HG02981 (cell line): ENCODE measurements around the gene AIDA.
"Not testable (repeated sequence)": the region's sequence is repeated elsewhere in the genome, so short reads cannot be mapped to it uniquely, and the experiment has no call there.

Experiments used
- ATAC-seq: cut with Tn5 transposase; IDR thresholded peaks from one replicate; pipeline ENCODE4 v1.9.1; 2021; ENCODE audit warnings: mild to moderate bottlenecking, moderate library complexity; ENCODE audit not compliant: unreplicated experiment

Gene AIDA

DNA sequence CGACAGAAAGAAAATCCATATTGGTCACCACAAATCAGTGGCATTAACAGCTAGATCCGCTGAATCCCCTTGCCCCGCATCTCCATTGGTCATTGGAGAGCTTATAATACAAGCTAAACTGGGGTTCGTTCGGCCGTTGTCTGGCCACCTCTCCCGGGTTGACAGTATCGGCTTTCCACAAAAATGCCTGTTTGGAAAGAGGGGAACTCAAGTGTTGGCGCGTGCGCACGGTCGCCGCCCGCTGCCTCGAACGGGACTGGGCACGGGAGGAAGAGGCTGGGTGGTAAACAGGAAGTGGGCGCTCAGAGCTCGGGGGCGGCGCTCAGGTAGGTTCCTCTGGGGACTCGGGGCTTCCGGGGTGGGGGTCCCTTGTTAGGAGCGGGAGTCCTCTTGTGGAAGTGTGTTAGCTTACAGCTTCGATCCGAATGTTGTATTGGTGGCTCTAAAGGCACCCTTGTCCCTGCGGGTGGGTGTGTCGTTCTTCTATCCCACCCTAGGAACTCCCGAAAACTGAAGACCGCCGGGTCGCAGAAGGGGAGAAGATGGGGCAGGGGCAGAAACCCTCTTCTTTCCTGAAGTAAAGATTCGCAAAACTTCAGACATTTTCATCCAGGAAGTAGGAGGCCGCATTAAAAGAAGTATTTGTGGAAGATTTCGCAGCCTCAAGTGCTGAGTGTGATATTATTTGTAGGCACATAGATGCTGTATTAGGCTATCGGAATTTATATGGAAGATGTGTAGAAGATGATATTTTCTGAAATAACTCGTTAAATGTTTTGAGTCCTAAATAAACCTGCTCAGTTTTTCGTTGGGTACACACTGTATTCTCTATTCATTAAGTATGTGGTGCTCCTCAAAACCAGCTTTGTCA lies 1.0 kb upstream of the AIDA start:
- peak; percentile 68 for ATAC-seq

GRCh38 chr1:222711319-222712252 lies 705 bp downstream of the AIDA start:
- ATAC-seq = peak; percentile 28

DNA sequence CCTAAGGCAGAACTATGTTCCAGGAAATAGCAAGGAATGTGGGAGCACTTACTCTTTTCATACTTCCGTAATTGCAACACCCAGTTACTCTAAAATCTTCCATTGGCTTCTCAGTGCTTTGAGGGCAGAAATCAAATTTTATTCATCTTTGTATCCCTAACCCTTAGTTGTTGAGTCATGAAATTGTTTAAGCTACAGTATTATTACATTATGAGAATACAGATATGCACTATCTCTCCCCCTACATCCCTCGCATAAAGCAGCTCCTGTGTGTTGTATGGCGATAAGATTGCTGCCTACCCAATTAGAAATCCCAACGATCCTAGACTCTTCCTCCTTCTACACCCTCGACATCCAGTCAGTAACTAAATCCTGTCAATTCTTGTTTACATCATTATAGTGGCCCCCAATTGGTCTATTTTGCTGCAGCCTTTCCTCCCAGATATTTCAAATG lies 2.6 kb downstream of the AIDA start:
- ATAC-seq = no peak

- no peak for ATAC-seq
These were observed 5.5 kb downstream of the AIDA start for GRCh38 chr1:222706815-222707214.

DNA sequence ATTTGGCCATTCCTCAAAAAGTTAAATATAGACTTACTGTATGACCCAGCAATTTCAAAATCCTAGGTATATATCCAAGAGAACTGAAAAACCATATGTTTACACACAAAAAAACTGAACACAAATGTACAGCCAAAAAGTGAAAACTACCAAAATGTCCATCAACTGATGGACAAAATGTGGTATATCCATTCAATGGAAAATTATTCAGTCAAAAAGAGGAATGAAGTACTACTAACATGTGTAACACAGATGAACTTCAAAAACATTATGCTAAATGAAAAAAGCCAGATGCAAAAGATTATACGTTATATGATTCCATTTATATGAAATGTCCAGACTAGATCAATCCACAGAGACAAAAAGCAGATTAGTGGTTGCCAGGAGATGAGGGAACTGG lies 8.0 kb downstream of the AIDA start:
- ATAC-seq = no peak

DNA sequence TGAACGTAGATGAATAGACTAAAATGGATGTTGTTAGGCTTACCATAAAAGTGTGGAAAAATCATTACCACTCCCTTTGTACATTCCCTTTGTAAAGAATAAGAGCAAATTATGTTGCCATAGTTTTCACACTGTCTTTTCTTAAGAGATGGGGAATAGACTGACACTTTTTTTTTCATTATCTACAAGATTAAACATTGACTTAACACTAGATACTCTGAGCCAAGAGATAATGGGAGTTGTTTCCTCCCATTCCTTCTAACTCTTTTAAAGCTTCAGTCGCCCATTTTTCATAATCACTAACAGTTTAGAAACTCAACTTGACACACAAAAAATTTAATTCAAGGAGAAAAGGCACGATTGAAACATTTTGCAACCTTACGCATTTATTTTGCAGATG lies 10.1 kb downstream of the AIDA start:
- ATAC-seq = no peak

DNA sequence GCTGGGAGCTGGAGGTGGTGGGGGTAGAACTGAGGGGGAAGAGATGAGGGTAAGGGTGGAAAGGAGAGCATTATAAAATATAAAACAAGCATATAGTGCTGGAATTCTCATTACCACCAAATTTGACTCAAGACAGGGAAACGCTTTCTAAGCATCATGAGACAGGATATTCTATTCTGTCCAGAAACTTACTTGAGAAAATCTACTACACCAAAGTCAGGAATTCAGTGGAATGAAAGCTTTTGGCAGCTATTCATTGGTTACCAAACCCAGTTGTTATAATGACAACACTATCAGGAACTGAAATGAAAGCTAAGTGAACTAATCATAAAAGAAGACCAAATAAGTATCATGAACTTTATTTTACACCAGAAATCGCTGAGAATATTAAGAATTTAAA lies 14.5 kb downstream of the AIDA start:
- ATAC-seq = no peak

DNA sequence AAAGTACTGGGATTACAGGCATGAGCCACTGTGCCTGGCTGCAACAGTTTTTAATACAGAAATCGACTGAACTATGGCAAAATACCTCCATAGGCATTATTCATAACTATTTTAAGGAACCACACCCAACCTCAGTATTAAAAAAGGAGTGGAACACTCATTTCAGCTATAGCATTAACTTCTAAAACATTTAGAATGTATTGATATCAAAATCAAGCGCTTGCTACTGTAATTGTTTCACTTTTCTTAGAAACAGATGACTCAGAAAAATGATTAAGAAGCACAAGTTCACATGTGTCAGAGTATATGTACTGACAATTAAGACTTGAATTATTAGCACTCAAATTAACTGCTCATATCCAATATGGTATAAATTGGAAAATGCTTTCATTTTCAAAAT lies 15.1 kb downstream of the AIDA start:
- ATAC-seq = no peak

DNA sequence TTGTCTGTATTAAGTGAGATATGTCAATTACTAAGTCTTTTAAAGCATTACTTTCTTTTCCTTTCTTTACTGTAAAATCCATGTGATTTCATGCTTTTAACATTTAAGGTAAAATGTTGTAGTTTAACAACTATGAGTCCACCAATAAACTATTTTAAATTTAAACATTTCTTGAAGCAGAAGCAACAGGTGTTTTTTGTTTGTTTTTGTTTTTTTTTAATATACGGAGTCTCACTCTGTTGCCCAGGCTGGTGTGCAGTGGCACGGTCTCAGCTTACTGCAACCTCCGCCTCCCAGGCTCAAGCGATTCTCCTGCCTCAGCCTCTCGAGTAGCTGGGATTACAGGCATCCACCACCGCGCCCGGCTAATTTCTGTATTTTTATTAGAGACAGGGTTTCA lies 15.6 kb downstream of the AIDA start:
- no peak for ATAC-seq

DNA sequence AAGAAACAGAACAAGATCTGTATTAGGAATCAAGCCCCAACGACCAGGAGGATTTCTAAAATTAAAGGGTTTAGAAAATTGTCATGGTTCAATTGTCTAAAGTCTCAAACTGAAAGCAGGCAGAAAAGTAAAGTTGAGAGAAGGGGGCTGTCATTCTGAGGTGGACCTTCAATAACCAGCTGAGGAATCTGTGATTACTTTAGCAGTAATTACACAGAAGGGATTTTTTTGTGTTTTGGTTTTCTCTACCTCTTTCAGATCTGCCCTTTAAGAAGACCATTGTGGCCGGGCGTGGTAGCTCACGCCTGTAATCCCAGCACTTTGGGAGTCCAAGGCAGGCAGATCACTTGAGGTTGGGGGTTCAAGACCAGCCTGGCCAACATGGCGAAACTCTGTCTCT lies 17.4 kb downstream of the AIDA start:
- no peak for ATAC-seq

DNA sequence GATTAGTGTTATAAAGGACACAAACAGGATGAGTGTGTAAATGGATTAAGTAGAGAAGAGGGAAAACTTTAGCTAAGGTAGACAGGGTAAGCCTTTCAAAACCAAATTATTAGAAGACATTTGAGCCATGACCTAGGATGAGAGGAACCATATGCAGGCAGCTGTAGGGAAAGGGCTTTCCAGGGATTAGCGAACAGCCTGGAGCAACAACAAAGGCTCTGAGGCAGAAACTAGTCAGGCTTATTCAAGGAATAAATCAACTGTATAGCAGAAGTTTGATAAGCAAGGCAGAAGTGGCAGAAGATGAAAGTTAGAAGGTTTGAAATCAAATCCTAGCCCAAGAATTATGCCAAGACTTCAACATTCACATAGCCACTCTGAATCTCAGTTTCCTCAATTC lies 21.3 kb downstream of the AIDA start:
- no peak for ATAC-seq

DNA sequence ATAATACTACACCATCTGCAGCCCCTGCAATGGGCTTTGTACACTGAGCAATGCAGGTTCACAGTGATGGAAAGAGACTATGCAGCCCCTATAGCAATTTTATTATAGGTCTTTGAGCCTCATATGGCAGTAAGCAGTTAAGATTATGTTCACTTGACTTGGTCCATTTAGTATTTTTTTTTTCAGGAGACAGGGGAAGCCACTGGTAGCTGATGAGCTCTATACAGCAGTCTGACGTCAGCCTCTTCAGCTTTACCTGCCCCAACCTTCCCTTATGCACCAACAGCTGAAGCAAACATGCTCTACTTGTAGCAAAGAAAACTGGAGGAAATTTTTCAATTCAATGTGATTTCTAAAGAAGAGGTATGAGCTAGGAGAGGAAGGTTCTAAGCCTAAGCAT lies 32.2 kb downstream of the AIDA start:
- ATAC-seq = no peak

- ATAC-seq = no peak
These were observed 42.2 kb downstream of the AIDA start for GRCh38 chr1:222670110-222670509.

- not testable (repeated sequence) for ATAC-seq
These were observed 43.2 kb downstream of the AIDA start for GRCh38 chr1:222669107-222669506.

DNA sequence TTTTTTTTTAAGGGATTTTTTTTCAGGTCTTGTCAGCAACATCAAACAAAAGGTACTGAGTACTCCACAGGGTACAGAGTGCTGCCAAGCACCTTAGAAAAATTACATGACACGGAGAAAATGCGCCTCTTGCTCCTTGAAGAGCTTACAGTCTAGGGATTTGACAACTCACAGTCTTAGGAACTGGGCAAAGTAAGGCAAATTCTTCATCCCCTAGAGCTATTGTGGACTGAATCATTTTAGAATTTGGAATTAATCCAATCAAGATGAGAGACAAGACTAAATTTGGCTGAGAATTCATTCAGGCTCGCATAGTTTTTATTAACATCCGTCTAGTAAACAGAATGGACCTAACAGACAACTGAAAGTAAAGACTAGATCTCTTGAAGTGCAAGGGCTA lies 44.1 kb downstream of the AIDA start:
- ATAC-seq = not testable (repeated sequence)

DNA sequence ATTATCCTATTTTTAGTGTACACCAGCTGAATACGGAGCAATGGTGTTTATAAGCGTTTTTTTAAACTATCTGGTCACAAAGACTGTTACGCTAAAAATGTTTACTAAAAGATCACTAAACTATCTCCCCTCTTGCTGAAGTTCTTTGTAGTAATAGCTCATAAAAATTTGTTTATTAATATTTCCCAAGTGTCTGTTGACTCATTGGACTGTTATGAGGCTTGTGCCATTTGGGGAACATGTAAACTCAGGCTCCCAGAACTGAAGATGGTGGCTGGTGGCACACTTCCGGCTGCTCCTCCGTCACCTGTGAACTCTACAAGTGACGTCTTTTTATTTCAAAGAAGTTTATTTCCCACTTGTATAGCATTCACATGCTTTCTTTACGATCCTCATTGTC lies 46.3 kb downstream of the AIDA start:
- no peak for ATAC-seq

DNA sequence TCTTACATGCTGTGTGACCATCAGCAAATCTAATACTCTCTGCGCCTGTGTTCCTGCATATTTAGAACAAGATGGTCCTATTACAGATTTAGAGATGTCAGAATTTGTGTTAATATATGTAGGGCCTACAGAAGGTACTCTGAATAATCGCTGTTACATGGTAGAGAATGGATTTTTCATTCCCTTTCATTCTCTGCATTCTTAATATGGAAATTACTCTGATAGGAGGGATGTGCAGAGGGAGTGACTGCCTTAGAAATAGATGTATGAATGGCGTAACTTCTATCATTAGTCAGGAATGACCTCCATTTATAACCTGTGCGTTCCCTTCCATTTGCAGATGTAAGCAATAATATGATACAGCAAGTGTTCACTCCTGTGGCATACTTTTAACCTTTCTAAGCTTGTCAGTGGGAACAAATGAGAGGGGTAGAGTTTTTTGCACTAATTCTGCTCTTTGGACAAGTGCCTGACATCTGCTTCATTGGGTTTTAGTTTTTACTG lies 48.8 kb downstream of the AIDA start:
- no peak for ATAC-seq

DNA sequence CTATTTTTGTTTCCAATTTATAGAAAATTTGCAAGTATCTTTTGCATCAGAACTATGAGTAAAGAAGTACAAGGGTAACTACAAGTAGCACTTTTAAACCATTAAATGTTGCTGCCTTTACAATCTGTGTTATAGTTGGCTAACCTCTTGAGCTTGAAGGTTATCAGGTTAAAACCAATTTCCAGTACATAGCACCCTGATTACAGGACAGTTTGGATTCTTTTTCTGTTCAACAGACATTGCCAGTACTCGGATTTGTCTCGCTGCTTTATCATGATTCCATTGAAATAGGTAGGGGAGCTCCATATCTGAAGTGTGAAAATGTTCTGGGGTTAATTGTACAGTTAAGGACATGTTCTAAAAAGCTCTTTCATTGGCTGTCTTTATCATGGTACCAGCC lies 54.4 kb downstream of the AIDA start:
- no peak for ATAC-seq

DNA sequence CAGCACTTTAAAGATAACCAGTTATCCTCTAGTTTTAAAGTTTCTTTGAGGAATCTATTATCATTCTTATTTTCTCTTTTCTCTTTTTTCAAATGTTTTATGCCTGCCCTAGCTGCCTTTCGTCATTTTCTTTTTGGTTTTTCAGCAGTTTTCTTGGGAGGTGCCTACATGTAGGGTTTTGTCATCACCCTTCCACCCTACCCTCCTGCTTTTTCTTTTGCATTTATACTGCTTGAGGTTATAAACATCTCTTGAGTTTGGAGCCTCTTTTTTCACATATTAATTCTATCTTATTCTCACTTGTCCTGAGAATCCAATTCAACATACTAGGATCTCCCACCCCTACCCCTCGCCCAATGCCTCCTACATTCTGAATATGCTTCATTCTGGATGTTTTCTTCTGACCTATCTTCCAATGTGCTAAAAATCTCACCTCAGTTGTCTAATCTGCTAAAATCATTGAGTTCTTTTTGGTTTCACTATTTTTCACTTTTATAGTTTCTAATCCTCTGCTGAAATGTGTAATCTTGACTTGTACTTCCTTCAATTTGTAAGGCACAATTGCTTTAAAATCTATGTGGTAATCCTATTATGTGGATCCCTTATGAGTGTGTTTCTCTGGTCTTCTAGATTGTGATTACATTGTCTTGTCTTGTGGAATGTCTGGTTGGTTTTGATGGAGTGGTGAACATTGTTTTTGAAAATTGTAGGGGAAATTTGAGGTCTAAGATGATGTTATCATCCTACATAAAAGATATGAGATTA lies 55.7 kb downstream of the AIDA start:
- no peak for ATAC-seq

DNA sequence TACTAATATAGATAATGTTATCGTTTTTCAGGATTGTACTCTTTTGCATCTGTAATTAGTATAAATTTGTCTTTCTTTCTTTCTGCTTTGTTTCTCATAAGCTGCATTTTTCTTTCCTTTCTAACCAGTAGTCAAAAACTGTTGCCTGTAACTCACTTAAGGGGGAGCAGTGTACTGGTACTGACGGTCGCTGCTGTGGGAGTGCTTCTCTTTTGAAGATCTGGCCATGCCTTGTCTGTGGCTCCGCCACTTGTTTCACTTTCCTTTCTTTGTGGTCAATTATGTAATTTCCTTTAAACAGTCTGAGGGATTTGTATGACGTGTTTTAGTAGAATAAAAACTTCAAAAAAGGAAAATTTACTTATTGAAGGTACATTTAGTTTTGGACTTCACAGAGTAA lies 57.4 kb downstream of the AIDA start:
- peak; percentile 94 for ATAC-seq
